HFFc6 (cell line): ENCODE measurements around the gene FANCI. TPM values are rescaled to one million over a fixed set of nuclear protein-coding genes. Genes with fewer than 3 reads are reported as not detected.

Experiments used
- DNase-seq: peaks from one replicate; pipeline ENCODE4 v3.0.0-alpha.2; 2018
- H3K27ac Mint-ChIP-seq: 2 replicates; pipeline ENCODE4 v1.8.0; 2020; ENCODE audit warnings: mild to moderate bottlenecking, mixed read lengths
- H3K27me3 Mint-ChIP-seq: 2 replicates; pipeline ENCODE4 v1.8.0; 2021; ENCODE audit warnings: mild to moderate bottlenecking, moderate library complexity, mixed read lengths; ENCODE audit not compliant: insufficient read depth
- H3K36me3 Mint-ChIP-seq: 2 replicates; pipeline ENCODE4 v1.8.0; 2021; ENCODE audit warnings: low read depth, mixed read lengths
- H3K4me1 Mint-ChIP-seq: 2 replicates; pipeline ENCODE4 v1.8.0; 2020; ENCODE audit warnings: low read depth, mixed read lengths
- H3K4me3 Mint-ChIP-seq: 2 replicates; pipeline ENCODE4 v1.8.0; 2020; ENCODE audit warnings: mild to moderate bottlenecking, moderate library complexity, mixed read lengths
- H3K9me3 Mint-ChIP-seq: 2 replicates; pipeline ENCODE4 v1.8.0; 2020; ENCODE audit warnings: mild to moderate bottlenecking, mixed read lengths
- total RNA-seq, 6 experiments: library from RNA; stranded (reverse); fragmentation: NEBNext Ultra II Directional; extraction: Animal tissue kit (Norgen Biotek cat#: 25700); gene quantifications; 2 replicates in 1 of 6; 3 replicates in 5 of 6; pipeline ENCODE4 v1.2.3, GENCODE V29; 2021
- TF ChIP-seq, protein P1 (sequence below): fragments of 200-600 bp; sonication (generic); IDR thresholded peaks from 2 replicates; pipeline ENCODE4 v1.5.0; 2021; ENCODE audit warnings: antibody characterized with exemption, mild to moderate bottlenecking

The FANCI gene
- total RNA-seq, 6 experiments from 2014 or later, result 22.3 to 50.8 (median 48.4) TPM

DNA sequence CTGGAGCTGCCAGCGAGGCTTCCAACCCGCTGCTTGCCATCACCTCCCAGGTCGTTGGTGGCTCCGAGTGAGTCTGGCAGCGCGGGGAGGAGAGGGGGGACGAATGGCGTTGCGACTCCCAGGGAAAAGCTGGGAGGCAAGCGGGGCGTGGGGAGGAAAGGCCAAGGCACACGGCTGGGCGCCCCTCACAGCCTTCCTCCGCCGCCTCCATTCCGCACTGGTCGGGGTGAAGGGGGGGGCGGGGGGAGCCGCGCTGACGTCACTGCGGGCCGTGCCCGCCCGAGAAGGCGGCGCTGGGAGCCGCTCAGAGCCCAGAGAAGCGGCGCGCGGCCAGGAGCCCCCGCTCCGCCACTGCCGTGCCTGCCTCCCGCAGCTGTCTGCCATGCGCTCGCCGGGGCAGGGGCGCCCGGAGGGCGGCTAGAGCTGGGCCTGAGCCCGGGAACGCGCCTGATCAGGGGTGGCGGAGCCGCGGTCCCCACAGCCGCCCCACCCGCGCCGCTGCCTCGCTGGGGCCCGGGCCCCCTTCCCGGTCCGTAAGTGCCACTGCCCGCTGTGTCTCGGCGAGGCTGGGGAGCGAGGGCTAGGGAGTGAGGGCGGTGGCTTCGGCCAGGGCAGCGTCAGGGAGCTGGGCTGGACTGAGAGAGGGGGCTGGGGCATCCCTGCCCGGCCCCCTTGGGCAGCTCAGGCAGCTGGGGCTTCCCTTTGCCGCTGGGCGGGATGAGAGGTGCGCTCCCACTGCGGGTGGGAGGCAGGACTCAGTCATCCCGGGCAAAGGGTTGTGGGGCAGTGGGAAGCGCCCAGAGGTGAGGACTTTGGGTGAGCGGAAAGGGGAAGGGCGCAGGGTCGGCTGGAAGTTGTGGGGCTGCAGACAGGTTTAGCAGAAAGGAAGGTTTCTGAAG lies 118.7 kb downstream of the FANCI start:
- no peak for DNase-seq
- TF ChIP-seq, protein P1, sequence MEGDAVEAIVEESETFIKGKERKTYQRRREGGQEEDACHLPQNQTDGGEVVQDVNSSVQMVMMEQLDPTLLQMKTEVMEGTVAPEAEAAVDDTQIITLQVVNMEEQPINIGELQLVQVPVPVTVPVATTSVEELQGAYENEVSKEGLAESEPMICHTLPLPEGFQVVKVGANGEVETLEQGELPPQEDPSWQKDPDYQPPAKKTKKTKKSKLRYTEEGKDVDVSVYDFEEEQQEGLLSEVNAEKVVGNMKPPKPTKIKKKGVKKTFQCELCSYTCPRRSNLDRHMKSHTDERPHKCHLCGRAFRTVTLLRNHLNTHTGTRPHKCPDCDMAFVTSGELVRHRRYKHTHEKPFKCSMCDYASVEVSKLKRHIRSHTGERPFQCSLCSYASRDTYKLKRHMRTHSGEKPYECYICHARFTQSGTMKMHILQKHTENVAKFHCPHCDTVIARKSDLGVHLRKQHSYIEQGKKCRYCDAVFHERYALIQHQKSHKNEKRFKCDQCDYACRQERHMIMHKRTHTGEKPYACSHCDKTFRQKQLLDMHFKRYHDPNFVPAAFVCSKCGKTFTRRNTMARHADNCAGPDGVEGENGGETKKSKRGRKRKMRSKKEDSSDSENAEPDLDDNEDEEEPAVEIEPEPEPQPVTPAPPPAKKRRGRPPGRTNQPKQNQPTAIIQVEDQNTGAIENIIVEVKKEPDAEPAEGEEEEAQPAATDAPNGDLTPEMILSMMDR, result no peak
- Mint-ChIP-seq H3K9me3 (no peaks in the 10 kb centered on the region), H3K4me3 (no peak overlapping the region), H3K4me1 (no peaks in the 10 kb centered on the region), H3K27ac (no peak overlapping the region), H3K36me3 (no peaks in the 10 kb centered on the region), H3K27me3 (peaks cover 79% of the 10 kb centered on the region)

- Mint-ChIP-seq H3K4me1 (no peaks in the 10 kb centered on the region), H3K27me3 (peaks cover 74% of the 10 kb centered on the region), H3K36me3 (no peaks in the 10 kb centered on the region), H3K9me3 (no peaks in the 10 kb centered on the region), H3K27ac (no peak overlapping the region), H3K4me3 (no peak overlapping the region)
- TF ChIP-seq, protein P1, result no peak
- DNase-seq, result no peak
These were observed 119.4 kb downstream of the FANCI start for GRCh38 chr15:89363133-89363532.

DNA sequence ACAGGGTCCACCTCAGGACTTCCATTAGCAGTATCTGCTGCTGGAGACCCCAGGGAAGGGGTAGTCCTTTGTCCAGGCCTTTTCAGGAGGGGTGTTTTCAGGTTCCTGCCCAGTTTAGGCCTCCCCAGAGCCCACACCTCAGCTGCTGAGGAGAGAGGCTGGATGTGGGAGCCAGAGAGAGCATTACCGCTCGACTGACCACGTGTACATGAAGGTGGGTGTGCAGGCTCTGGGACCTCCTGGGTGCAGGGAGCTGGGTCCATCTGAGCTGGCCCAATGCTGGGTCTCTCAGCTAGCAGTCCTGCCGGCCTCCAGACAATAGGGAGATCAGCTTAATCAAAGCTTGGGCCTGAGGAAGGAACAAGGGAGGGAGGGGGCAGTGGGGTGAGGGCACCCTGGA lies 120.0 kb downstream of the FANCI start:
- H3K36me3 Mint-ChIP-seq, result no peaks in the 10 kb centered on the region
- no peaks in the 10 kb centered on the region for H3K4me1 Mint-ChIP-seq
- DNase-seq, result no peak
- no peak overlapping the region for H3K27ac Mint-ChIP-seq
- TF ChIP-seq, protein P1, result no peak
- H3K27me3 Mint-ChIP-seq, result peaks cover 77% of the 10 kb centered on the region
- H3K4me3 Mint-ChIP-seq, result no peak overlapping the region
- H3K9me3 Mint-ChIP-seq, result no peaks in the 10 kb centered on the region

GRCh38 chr15:89364341-89364740 lies 120.6 kb downstream of the FANCI start:
- TF ChIP-seq, protein P1, result no peak
- Mint-ChIP-seq H3K27ac (no peak overlapping the region), H3K4me1 (no peaks in the 10 kb centered on the region), H3K36me3 (no peaks in the 10 kb centered on the region), H3K9me3 (no peaks in the 10 kb centered on the region), H3K4me3 (no peak overlapping the region), H3K27me3 (peaks cover 80% of the 10 kb centered on the region)
- DNase-seq, result no peak

GRCh38 chr15:89364741-89365450 lies 121.1 kb downstream of the FANCI start:
- DNase-seq, result no peak
- peaks cover 80% of the 10 kb centered on the region for H3K27me3 Mint-ChIP-seq
- H3K36me3 Mint-ChIP-seq, result no peaks in the 10 kb centered on the region
- H3K4me1 Mint-ChIP-seq, result no peaks in the 10 kb centered on the region
- TF ChIP-seq, protein P1, result no peak
- H3K9me3 Mint-ChIP-seq, result no peaks in the 10 kb centered on the region
- no peak overlapping the region for H3K27ac Mint-ChIP-seq
- no peak overlapping the region for H3K4me3 Mint-ChIP-seq
